DOHH2 (cell line): Measurements from ENCODE around the gene GPR149.

Experiments
- CTCF ChIP-seq: fragments of 200-600 bp; sonication (generic); IDR thresholded peaks from one replicate; pipeline ENCODE4 v1.5.1; 2014; ENCODE audit warnings: antibody characterized with exemption, mild to moderate bottlenecking, low read depth, low read length; ENCODE audit not compliant: poor library complexity, severe bottlenecking
- EZH2phosphoT487 ChIP-seq: fragments of 200-600 bp; sonication (generic); IDR thresholded peaks from 2 replicates; pipeline ENCODE4 v1.6.1; 2017; ENCODE audit warnings: borderline replicate concordance, mild to moderate bottlenecking, antibody characterized with exemption, low read length, moderate library complexity, mixed read lengths

- TF ChIP-seq CTCF = no peak
- TF ChIP-seq EZH2phosphoT487 = no peak
Measured at GRCh38 chr3:154364849-154365248, 65.1 kb downstream of the GPR149 start.
